HG03432 (cell line): ENCODE data around the gene ENTHD1.

ENCODE experiments used
- ATAC-seq: cut with Tn5 transposase; IDR thresholded peaks from one replicate; pipeline ENCODE4 v1.9.1; 2021; ENCODE audit warnings: mild to moderate bottlenecking, moderate library complexity; ENCODE audit not compliant: unreplicated experiment

The ENTHD1 gene, protein sequence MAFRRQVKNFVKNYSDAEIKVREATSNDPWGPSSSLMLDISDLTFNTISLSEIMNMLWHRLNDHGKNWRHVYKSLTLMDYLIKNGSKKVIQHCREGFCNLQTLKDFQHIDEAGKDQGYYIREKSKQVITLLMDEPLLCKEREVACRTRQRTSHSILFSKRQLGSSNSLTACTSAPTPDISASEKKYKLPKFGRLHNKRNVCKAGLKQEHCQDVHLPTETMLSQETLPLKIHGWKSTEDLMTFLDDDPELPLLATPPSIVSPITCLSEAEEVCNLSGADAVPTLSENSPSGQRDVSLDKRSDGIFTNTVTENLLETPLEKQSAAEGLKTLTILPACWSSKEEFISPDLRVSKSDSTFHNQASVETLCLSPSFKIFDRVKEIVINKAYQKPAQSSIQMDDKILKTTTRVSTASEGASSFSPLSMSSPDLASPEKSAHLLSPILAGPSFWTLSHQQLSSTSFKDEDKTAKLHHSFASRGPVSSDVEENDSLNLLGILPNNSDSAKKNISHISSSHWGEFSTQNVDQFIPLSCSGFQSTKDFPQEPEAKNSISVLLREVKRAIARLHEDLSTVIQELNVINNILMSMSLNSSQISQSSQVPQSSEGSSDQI

DNA sequence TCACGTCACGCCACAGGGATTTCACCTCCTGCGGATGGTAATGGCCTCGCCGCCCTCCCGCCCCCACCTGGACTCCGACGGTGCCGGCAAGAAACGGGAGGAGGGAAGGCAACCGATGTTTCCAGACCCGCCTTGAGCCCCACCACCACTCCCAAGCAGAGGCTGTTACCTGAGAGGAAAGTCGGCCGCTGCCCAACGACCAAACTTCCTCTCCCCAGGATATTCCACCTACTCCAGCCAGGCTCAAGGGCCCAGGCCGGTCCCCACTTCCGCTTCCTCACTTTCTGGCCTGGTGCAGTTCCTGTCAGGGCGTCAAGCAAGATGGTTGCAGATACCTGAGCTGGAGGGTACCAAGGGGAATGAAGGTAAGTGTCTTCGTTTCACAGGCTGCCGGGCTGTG, at the start of gene ENTHD1:
Gene ENTHD1 (minus strand): TSS at position 235 of the 400 bp plus-strand sequence. CDS start 6,012 bp downstream, outside the sequence.
- ATAC-seq, result no peak

DNA sequence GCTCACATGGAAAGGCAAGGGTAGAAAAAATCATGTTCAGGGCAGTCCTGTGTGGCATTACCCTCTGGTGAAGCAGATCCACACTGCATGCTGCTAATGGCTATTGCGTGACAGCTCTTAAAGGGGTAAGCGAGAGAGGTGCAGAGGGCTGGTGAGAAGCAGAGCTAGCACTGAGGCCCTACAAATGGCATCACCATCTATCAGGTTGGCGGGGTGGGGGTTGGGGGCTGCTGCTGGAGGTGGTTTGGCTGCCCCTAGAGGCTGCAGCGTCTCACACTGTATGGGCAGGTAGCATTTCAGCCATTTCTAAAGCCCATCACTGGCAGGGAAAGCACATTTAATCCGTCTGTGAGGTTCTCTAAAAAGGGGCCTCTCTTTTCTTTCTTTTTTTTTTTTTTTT, 49.8 kb upstream of the ENTHD1 start:
- no peak for ATAC-seq

DNA sequence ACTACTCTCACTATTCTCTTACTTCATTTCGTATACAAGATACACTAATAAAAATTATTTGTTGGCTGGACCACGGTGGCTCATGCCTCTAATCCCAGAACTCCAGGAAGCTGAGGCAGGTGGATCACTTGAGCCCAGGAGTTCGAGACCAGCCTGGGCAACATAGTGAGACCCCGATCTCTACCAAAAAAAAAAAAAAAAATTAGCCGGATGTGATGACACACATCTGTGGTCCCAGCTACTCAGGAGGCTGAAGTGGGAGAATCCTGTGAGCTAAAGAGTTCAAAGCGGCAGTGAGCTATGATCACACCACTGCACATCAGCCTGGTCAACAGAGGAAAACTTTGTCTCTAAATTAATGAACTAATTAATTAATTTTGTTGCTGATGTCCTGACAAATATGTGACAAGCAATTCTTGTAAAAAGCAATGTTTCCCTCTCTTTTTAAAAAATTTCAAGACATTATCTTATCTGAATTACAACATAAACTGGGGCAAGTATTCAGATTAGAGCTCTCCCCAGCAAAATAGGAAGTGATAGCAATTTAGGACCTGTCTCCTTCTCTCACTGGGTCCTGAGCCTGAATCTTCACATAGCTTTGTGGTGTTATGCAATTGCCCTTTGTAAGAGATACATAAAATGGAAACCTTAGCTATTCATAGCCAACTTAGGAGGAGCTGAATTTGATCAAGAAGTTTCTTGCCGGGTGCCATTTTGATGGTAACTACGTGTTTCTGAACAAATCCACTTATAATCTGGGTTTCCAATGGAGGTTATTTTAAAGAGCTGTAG, 49.1 kb upstream of the ENTHD1 start:
- ATAC-seq, result no peak

DNA sequence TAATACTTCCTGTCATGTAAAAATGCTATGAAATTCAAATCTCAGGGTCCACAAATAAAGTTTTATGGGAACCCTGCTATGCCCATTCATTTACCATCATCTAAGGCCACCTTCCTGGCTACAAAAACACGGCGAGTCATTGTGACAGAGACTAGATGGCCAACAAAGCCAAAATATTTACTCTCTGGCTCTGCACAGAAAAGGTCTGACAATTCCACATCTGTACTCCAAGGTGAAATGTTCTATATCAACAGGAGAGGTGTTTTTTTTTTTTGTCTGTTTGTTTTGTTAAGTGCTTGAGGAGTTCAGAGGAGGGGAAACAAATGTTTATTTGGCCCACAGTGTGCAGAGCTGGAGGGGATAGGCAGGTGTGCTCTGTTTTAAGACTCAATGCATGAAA, 48.0 kb upstream of the ENTHD1 start:
- ATAC-seq, result no peak

DNA sequence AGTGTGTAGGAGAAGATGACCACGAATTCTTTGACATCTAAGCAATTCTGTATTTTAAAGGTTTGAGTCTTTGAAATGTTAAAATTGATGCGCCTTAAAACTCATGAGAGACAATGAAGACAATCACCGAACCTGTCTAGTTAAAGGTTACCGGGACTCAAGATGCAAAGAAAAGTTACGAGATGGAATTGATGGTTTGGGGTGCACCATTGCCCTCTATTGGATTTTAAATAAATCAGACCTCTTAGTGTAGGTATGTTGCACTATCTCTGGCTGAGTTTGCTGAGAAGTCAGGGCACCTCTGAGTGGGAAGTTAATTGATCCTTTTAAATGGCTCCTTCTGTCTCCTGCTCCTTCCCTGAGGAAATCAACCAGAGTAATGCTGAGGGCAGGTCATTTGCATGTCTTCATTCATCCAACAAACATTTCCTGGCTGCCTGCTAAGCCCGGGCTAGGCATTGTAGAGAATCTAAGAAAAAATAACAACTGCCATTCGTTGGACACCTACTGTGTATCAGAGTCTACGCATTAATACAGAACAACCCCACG, 47.3 kb upstream of the ENTHD1 start:
- ATAC-seq, result no peak

DNA sequence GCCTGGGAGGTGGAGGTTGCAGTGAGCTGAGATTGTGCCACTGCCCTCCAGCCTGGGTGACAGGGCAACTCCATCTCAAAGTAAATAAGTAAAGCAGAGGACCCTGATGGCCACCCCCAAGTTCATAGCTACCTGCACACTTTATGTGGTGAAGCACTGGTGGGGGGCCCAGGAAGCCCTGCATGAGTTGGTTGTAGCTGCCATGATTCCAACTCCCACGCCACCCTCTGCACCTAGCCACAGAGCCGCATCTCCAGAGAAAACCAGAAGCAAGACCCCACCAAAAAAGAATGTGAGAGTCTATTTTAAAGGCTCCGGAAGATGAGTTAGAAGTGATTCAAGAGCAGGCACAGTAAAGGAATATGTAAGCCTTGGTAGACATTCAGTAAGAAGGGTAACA, 46.3 kb upstream of the ENTHD1 start:
- no peak for ATAC-seq

DNA sequence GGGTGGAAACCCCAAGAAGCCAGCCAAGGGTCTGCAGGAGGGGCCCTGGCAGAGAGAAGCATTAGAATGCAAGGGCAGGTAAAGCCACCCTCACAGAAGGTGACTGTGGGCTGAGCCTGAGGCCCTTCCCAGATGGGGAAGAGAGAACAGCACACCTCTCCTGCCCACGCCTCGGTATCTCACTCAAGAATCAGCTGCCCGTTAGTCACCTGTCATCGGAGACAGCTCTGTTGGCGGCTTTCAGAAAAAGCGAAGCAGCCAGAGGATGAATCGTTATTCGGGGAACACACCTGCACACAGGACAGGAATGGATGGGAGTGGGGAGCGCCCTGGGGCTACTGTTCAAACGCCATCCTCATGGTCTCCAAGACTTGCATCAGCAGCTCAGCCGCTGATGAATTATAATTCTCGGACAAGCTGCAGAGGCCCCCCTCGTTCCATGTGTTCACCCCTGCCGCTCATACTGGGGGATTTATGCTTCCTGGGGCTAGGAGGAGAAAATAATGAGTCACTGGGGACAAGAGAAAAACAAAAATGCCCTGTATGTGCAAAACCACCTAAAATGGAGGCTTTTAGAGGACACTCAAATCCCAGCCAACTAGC, 45.0 kb upstream of the ENTHD1 start:
- ATAC-seq, result no peak

DNA sequence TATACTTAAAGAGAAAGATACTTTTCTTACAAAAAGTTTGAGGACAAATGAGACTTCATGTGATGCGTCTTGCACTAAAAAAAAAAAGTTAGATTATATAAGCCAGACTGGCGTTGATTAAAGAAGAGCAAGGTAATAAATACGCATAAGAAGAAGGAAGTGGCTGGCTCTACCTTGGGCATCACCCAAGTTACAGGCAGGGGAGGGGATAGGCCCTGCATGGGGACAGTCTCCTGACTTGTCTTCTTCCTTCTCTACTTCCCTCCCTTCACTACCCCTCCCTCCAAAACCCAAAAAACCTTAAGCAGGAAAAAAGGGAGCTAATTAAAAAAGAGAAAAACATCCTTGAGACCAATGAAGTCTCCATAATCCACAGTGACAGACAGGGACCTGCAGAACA, 44.3 kb upstream of the ENTHD1 start:
- no peak for ATAC-seq

DNA sequence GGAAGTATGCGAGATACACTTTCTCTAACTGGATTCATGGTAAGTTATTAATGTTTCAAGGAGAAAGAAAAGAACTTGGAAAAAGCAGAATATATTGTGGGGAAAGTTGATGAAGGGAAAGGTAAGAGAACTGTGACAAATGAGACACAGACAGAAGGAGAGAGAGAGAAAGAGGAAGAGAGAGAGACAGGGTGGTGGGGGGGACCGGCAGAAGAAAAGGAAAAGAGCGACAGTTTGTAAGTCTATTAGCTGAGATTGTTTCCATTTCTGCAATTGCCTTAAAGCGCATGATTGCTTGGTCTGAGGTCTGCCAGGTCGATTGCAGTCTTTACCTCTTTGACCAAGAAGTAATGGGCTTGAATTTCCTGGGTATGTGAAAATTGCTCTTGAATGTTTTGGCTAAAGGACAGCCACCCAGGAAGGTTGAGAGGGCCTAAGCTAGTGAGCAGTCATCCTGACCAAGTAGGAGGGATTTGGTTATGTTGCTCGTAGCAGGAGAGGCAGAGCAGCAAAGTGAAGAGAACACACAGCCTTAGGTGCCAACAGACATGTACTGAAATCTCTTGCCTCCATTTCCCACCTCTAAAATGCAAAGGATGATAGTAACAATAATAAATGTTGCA, 43.1 kb upstream of the ENTHD1 start:
- no peak for ATAC-seq

DNA sequence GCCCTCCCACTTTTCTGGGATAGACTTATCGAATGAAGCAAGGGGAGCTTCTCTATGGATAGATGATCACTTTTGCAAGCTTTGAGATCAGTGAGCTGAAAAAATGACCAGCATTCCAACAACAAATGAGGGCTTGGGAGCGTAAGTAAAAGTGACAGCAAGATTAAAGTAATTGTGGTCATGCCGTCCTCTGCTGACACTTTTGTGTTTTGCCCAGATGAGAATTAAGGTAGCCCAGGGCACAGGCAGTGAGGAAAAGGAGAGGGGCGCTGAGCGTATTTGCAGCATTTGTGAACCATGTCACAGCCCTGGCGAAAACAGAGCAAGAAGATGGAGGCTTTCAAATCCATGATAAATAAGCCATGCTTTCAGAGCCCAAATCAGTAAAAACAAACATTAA, 42.1 kb upstream of the ENTHD1 start:
- no peak for ATAC-seq

DNA sequence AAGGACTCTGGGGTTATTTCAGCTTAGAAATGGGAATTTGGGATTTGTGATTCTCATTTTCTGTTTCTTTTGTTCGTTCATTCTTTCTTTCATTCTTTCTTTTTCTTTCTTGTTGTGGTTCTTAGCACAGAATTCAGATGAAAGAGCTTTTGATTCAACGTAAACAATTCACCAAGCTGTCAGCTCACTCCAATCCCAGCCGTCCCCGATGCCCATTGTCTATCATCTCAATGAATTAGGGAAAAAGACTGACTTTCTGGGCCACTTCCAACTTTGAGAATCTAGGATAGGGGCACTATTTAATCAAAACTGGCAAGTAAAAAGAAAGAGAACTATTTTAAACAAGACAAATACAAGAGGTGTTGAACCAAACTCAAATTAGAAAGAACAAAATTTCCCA, 41.6 kb upstream of the ENTHD1 start:
- no peak for ATAC-seq

DNA sequence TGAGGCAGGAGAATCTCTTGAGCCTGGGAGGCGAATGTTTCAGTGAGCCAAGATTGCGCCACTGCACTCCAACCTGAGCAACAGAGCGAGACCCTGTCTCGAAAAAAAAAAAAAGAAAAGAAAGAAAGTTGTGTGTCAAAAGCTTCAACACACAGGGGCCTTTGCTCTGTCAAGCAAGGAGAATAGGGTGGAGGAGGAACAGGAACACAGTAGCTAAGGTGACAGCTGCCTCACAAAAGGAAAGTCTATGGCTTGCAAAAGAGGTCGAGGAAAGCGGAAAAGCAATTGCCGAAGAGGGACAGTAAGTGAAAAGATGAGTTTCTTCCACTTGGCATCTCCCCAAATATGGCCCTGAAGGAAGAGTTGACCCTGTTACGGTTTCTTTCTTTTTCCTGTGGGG, 40.2 kb upstream of the ENTHD1 start:
- no peak for ATAC-seq

DNA sequence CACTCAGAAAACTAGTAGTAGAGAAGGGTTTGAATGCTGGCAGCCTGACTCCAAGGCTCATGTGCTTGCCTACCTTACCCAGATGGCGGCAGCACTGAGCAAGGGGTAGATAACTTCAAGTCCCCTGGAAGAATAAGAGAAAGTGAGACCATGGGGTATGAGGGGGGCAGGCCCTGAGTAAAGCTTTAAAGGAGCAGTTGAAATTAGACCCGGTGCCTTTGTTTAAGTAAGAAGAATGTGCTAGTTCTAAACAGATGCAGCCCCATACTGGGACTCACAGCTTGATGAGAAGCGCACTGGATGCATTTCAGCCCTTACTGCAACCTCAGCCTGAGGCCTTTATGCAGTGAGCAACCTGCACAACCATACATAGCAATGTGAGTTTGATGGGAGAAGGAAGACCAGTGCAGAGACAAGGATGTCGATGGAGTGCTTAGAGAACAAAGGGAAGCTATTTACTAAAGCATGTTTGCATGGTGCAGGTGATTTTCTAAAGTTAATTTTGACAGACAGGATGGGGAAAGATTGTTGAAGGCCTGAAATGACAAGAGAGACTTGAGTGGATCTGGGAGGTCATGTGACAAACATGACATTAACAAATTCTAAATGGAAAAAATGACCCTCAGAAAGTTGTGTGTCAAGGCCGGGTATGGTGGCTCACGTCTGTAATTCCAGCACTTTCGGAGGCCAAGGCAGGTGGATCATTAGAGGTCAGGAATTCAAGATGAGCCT, 39.5 kb upstream of the ENTHD1 start:
- no peak for ATAC-seq

DNA sequence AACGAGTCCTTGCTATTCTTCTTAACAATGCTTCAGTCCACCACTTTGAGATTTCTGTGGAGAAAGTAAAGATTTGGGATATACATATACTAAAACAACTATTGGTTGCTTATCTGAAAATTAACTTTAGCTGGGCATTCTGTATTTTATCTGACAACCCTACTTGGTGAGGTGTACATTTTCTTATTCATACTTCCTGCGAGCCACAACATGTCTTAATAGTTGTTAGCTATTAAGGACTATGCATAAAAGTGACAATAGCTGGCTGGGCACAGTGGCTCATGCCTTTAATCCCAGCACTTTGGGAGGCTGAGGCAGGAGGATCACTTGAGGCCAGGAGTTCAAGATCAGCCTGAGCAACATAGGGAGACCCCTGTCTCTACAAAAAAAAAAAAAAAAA, 38.6 kb upstream of the ENTHD1 start:
- ATAC-seq, result no peak

DNA sequence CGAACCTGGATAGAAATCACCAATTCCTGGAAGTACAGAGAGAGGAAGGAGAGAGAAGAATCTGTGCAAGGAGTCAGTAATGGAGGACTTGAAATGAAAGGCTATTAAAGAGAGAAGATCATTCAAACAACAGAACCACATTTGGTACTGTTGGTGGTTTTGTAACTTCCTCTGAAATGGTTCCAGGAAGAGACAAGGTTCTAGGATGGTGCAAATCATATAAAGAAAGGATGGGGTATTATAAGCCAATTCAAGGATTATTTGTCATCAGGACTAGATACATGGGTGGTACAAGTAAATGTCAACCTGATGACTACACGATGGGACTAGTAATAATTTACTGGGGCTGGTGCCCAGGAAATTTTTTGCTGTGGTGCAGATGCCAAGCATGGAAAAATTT, 37.7 kb upstream of the ENTHD1 start:
- no peak for ATAC-seq

DNA sequence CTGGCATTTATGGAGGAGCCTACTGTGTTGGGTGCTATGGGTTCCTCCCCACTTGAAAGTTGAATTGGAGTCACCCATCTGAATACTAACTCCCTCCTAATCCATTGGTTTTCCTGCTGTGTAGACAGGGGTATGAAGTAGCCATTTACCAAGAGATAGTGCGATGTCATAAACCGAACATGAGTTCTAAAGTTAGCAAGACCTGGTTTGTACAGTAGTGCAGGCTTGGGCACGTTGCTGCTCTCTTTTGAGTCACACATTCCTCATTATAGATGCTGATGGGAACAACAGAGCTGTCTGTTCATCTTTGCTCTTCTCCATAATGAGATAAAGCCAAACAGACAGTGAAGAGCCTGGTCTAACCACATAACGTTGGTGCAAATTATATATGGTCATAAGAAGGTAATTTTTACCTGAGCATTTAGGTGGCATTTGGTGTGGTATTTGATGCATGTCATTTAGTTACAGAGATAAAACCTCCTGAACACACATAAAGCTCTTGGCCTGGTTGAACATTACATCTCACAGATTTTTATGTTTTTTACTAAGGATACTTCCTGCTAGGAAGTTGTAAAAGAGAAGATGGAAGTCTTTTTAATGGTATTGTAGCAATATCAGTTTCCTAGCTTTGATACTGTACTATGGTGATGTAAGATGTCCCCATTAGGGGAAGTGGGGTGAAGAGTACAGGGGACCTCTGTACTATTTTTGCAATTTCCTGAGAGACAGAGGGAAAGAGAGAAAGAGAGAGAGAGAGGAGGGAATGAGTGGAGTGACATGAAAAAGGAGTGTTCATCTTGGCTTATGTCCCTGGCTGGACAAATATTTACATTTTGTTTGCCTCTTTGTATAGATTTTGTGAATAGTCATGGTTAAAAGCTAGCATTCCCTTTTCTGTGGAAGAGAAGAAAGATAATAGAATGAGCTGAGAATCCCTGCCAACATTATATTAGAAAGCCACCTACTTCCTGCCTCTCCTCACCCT, 35.3 kb upstream of the ENTHD1 start:
- no peak for ATAC-seq

DNA sequence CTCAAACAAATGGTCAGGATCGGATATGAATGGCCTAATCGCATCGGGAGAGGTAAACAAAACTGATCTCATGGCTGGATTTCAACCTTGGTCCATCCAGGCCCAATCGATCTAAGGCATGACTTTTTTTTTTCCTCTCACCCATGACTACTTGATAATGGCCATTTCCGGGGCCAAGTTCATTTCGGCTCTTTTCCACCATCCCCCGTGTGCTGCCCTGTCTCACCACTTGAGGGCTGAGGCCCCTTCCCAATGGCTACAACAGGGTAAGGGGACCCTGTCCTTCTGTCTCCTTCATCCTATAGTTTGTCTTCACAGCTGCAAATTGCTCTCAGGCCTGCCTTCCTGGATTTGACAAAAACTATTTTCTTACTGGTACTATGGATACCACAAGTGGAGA, 34.0 kb upstream of the ENTHD1 start:
- ATAC-seq, result no peak

DNA sequence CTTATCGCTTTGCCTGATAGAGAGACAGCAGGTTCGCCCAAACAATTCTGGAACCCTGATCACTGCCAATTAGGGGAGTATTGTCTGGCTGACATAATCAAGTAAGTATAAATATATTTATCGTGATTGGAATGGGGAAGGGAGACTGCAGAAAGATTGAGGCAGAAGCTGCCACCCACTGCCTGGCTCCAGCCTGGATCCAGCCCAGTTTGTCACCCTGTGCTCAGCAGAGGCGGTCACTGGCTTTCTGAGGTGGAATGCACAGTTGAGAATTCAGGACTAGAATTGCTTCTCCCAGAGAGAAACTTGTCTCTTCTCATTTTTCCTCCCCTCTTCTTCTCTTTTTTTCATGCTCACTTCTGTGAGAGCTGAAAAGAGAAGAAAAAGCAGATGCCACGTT, 33.2 kb upstream of the ENTHD1 start:
- ATAC-seq, result no peak
